HCT116 (cell line): ENCODE results near the gene TFB1M. TPM values are rescaled to one million over a fixed set of nuclear protein-coding genes. Genes with fewer than 3 reads are reported as not detected.

Experiments
- ATAC-seq: fragments of 200-7000 bp; cut with Tn5 transposase; 2 replicates; pipeline ENCODE4 v1.9.1; 2020; ENCODE audit warnings: mild to moderate bottlenecking, moderate library complexity
- BruUV-seq: library from RNA; stranded (reverse); fragments of 400-500 nt; replicated peaks from 2 replicates; lab custom pipeline; 2021; lab: Mats Ljungman, UMichigan
- CTCF ChIA-PET: fragments of 300-600 bp; sonication (Branson Sonifier 250); formaldehyde crosslinking; loops from one replicate; lab custom pipeline; 2021; ENCODE audit warnings: antibody characterized with exemption; lab: Charles Lee
- POLR2A ChIA-PET: fragments of 300-600, 350-600 bp; sonication (Branson Sonifier 250); formaldehyde crosslinking; loops from one replicate; lab custom pipeline; 2021; ENCODE audit warnings: antibody characterized with exemption; lab: Charles Lee
- RAD21 ChIA-PET, 2 experiments: fragments of 300-600 bp; sonication (Branson Sonifier 250); formaldehyde crosslinking; loops; one replicate each; lab custom pipeline; 2023; ENCODE audit warnings: low total read pairs in 2 of 2; ENCODE audit not compliant: uncharacterized antibody in 2 of 2, unreplicated experiment in 2 of 2, low non-redundant PET in 1 of 2; lab: Charles Lee
- DNase-seq: peaks from one replicate; pipeline ENCODE4 v3.0.0-alpha.2; 2010; ENCODE audit warnings: low read depth, low spot score
- H2AFZ ChIP-seq: fragments of 200-600 bp; shearing (Covaris generic), sonication (generic); 2 replicates; pipeline ENCODE4 v1.6.1; 2017; ENCODE audit warnings: low read depth, mixed run types, mixed read lengths, antibody characterized with exemption, low read length; ENCODE audit not compliant: poor library complexity, severe bottlenecking
- H3K27ac ChIP-seq: 2 replicates; pipeline ENCODE4 v1.5.1; 2012; ENCODE audit warnings: low read depth, low read length
- H3K27me3 ChIP-seq: fragments of 200-600 bp; sonication (generic); 2 replicates; pipeline ENCODE4 v1.6.1; 2016; ENCODE audit warnings: mixed run types, low read length, mixed read lengths; ENCODE audit not compliant: insufficient read depth
- H3K36me3 ChIP-seq, 2 experiments: fragments of 200-500 bp in 1 of 2; fragments of 200-600 bp in 1 of 2; sonication (Bioruptor generic) in 1 of 2; sonication (generic) in 1 of 2; 2 replicates each; pipeline versions ENCODE4 v1.5.1 to v1.6.1; 2014 to 2016; ENCODE audit warnings: low read length in 2 of 2, inconsistent platforms in 1 of 2, mixed read lengths in 1 of 2, mixed run types in 1 of 2; ENCODE audit not compliant: insufficient read depth in 2 of 2, control insufficient read depth in 1 of 2
- H3K4me1 ChIP-seq, 2 experiments: fragments of 200-600 bp in 1 of 2; sonication (generic) in 1 of 2; 2 replicates each; pipeline versions ENCODE4 v1.5.1 to v1.6.1; 2012 to 2017; ENCODE audit warnings: low read length in 2 of 2, inconsistent platforms in 1 of 2, mild to moderate bottlenecking in 1 of 2, mixed read lengths in 1 of 2, mixed run types in 1 of 2, moderate library complexity in 1 of 2; ENCODE audit not compliant: insufficient read depth in 2 of 2, control insufficient read depth in 1 of 2
- H3K4me2 ChIP-seq: fragments of 200-600 bp; sonication (generic); 2 replicates; pipeline ENCODE4 v1.6.1; 2017; ENCODE audit warnings: mixed run types, low read length, mixed read lengths
- H3K4me3 ChIP-seq, 2 experiments: fragments of 200-600 bp in 1 of 2; sonication (generic) in 1 of 2; replicated peaks in 1 of 2; 2 replicates each; pipeline ENCODE4 v1.5.1; 2011 to 2016; ENCODE audit warnings: low read length in 2 of 2, control low read depth in 1 of 2, low read depth in 1 of 2, mild to moderate bottlenecking in 1 of 2, mixed read lengths in 1 of 2, mixed run types in 1 of 2
- H3K79me2 ChIP-seq: fragments of 200-600 bp; sonication (generic); 2 replicates; pipeline ENCODE4 v1.6.1; 2017; ENCODE audit warnings: mild to moderate bottlenecking, mixed run types, low read length, moderate library complexity, mixed read lengths; ENCODE audit not compliant: insufficient read depth
- H3K9ac ChIP-seq: fragments of 200-600 bp; sonication (generic); 2 replicates; pipeline ENCODE4 v1.6.1; 2016; ENCODE audit warnings: low read length, mixed read lengths
- H3K9me2 ChIP-seq: fragments of 200-600 bp; sonication (generic), shearing (Covaris generic); 2 replicates; pipeline ENCODE4 v1.6.1; 2017; ENCODE audit warnings: mixed run types, mild to moderate bottlenecking, moderate library complexity; ENCODE audit not compliant: insufficient read depth
- H3K9me3 ChIP-seq, 2 experiments: fragments of 200-500 bp in 1 of 2; fragments of 200-600 bp in 1 of 2; sonication (Bioruptor generic) in 1 of 2; sonication (generic) in 1 of 2; 2 replicates each; pipeline ENCODE4 v1.6.1; 2014 to 2017; ENCODE audit warnings: low read length in 2 of 2, mixed read lengths in 2 of 2, inconsistent platforms in 1 of 2, low read depth in 1 of 2, mild to moderate bottlenecking in 1 of 2, mixed run types in 1 of 2, moderate library complexity in 1 of 2; ENCODE audit not compliant: control insufficient read depth in 1 of 2, insufficient read depth in 1 of 2
- H4K20me1 ChIP-seq: fragments of 200-600 bp; sonication (generic), shearing (Covaris generic); 2 replicates; pipeline ENCODE4 v1.6.1; 2017; ENCODE audit warnings: mixed run types, mild to moderate bottlenecking, moderate library complexity; ENCODE audit not compliant: insufficient read depth
- CBX3 ChIP-seq: IDR thresholded peaks from 2 replicates; pipeline ENCODE4 v1.6.1; 2012; ENCODE audit warnings: low read depth
- CEBPB ChIP-seq: IDR thresholded peaks from 2 replicates; pipeline ENCODE4 v1.6.1; 2012; ENCODE audit warnings: low read depth
- EGR1 ChIP-seq: IDR thresholded peaks from 2 replicates; pipeline ENCODE4 v1.6.1; 2012; ENCODE audit warnings: low read depth
- ELF1 ChIP-seq: IDR thresholded peaks from 2 replicates; pipeline ENCODE4 v1.6.1; 2012; ENCODE audit warnings: low read depth, borderline replicate concordance
- EZH2 ChIP-seq: fragments of 200-600 bp; sonication (generic); IDR thresholded peaks from 2 replicates; pipeline ENCODE4 v1.6.1; 2017; ENCODE audit warnings: antibody characterized with exemption, mixed run types
- EZH2phosphoT487 ChIP-seq: fragments of 200-600 bp; IDR thresholded peaks from 2 replicates; pipeline ENCODE4 v1.6.1; 2018; ENCODE audit warnings: antibody characterized with exemption, borderline replicate concordance
- FOSL1 ChIP-seq: IDR thresholded peaks from 2 replicates; pipeline ENCODE4 v1.6.1; 2012; ENCODE audit warnings: low read depth
- JUND ChIP-seq: IDR thresholded peaks from 2 replicates; pipeline ENCODE4 v1.6.1; 2012
- POLR2A ChIP-seq: IDR thresholded peaks from 2 replicates; pipeline ENCODE4 v1.7.0; 2011; ENCODE audit warnings: borderline replicate concordance; ENCODE audit not compliant: insufficient read depth, insufficient read length; ENCODE audit errors: extremely low read depth
- POLR2AphosphoS5 ChIP-seq: IDR thresholded peaks from 2 replicates; pipeline ENCODE4 v1.6.1; 2011; ENCODE audit warnings: mild to moderate bottlenecking, low read depth, low read length, moderate library complexity
- SIN3A ChIP-seq: IDR thresholded peaks from 2 replicates; pipeline ENCODE4 v1.6.1; 2012; ENCODE audit warnings: low read depth
- TCF7L2 ChIP-seq: IDR thresholded peaks from 2 replicates; pipeline ENCODE4 v1.7.0; 2011; ENCODE audit warnings: borderline replicate concordance, inconsistent platforms; ENCODE audit not compliant: insufficient read depth, insufficient read length; ENCODE audit errors: extremely low read depth
- YY1 ChIP-seq: IDR thresholded peaks from 2 replicates; pipeline ENCODE4 v1.6.1; 2011; ENCODE audit warnings: low read length, low read depth, moderate library complexity, mild to moderate bottlenecking; ENCODE audit not compliant: insufficient replicate concordance; ENCODE audit errors: extremely low read depth
- ZFX ChIP-seq: fragments of 450-650 bp; IDR thresholded peaks from 2 replicates; pipeline ENCODE4 v1.6.1; 2017
- intact Hi-C: fragments of 100-400 bp; cut with micrococcal nuclease; formaldehyde crosslinking; loops from 2 replicates; pipeline ENCODE4 v1.10.0; 2022
- total RNA-seq: library from RNA; stranded (reverse); gene quantifications from one replicate; pipeline ENCODE4 v1.2.1, GENCODE V29; 2021; ENCODE audit not compliant: unreplicated experiment
- TF ChIP-seq, protein P1 (sequence below), 3 experiments: fragments of 200-600 bp in 1 of 3; sonication (generic) in 1 of 3; IDR thresholded peaks in 2 of 3; conservative IDR thresholded peaks in 1 of 3; 2 replicates each; pipeline ENCODE4 v1.5.1; 2012 to 2017; ENCODE audit warnings: low read depth in 2 of 3, low read length in 2 of 3, antibody characterized with exemption in 1 of 3, borderline replicate concordance in 1 of 3, control low read depth in 1 of 3, mild to moderate bottlenecking in 1 of 3, mixed read lengths in 1 of 3, mixed run types in 1 of 3, moderate library complexity in 1 of 3; ENCODE audit not compliant: insufficient read depth in 1 of 3
- TF ChIP-seq, protein P2 (sequence below): IDR thresholded peaks from 2 replicates; pipeline ENCODE4 v1.6.1; 2011; ENCODE audit warnings: mild to moderate bottlenecking, low read length, moderate library complexity; ENCODE audit not compliant: insufficient replicate concordance; ENCODE audit errors: extremely low read depth
- TF ChIP-seq, protein P3 (sequence below): IDR thresholded peaks from 2 replicates; pipeline ENCODE4 v1.6.1; 2012
- TF ChIP-seq, protein P4 (sequence below): IDR thresholded peaks from 2 replicates; pipeline ENCODE4 v1.6.1; 2012

Gene TFB1M
- total RNA-seq, 1 experiment from 2014 or later, result 43.8 TPM

DNA sequence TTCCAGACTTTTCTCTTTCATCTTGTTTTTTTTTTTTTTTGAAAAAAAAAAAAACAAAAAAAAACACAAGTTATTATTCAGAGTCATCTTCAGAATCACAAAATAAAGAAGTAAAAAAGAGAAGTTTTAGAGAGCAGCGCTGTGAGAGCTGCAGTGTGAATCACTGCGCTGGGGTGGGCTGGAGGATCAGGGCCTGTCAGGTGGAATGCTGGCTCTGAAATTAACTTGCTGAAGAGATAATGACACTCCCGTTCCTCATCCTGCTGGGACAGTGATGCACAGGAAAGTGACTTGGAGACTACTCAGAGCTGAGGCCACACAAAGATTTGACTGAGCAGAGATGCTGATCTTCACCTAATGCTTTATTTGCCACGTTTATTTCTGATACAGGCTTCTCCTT lies 93.2 kb downstream of the TFB1M start:
- H3K9ac ChIP-seq, result no peak overlapping the region
- no peaks in the 10 kb centered on the region for H3K9me2 ChIP-seq
- POLR2A ChIA-PET, result no interaction called here
- no peaks in the 10 kb centered on the region for H3K79me2 ChIP-seq
- no peaks in the 10 kb centered on the region for H3K9me3 ChIP-seq
- RAD21 ChIA-PET, result no interaction called here
- peaks cover 0 to 19% of the 10 kb centered on the region in 2 experiments; a peak in 2 of 4 replicates for H3K4me1 ChIP-seq
- no peak for ATAC-seq
- CTCF ChIA-PET, result no interaction called here
- intact Hi-C loops, result no loop called here
- H3K36me3 ChIP-seq, result no peaks in the 10 kb centered on the region
- BruUV-seq, result no TSS peak
- no peak for DNase-seq
- H4K20me1 ChIP-seq, result no peaks in the 10 kb centered on the region
- no peak overlapping the region for H3K4me2 ChIP-seq
- TF ChIP-seq YY1 (no peak), TCF7L2 (no peak), EZH2 (no peak), SIN3A (no peak), POLR2A (no peak), ZFX (no peak), ELF1 (no peak), CEBPB (no peak), JUND (no peak), EGR1 (no peak)
- H3K4me3 ChIP-seq, result no peak overlapping the region
- H3K27ac ChIP-seq, result no peak overlapping the region
- no peak overlapping the region for H2AFZ ChIP-seq
- H3K27me3 ChIP-seq, result no peaks in the 10 kb centered on the region

DNA sequence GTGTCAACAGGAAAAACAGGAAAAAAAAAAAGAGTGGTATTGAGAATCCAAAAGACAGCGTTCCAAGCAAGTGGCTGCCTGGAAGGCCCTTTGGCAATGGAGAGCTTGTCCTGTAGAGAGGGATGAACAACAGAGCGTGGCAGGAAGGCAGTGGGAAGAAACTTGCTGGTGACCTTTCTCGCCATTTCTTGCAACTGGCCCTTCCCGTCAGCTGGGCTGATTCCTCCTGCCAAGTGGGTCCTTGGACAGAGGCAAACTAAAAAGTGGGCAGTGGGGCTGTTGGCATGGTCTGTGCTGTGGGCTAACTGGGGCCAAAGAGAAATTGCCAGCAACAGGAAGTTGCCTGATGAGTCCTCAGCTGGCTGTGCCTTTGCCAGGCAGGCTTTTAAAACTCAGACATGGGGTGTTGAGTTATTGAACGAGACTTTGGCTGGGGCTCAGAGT lies 94.4 kb downstream of the TFB1M start:
- no TSS peak for BruUV-seq
- H3K4me1 ChIP-seq, result peaks cover 0 to 23% of the 10 kb centered on the region in 2 experiments; a peak in 2 of 4 replicates
- ChIA-PET CTCF (no interaction called here), RAD21 (no interaction called here), POLR2A (no interaction called here)
- intact Hi-C loops, result no loop called here
- H3K79me2 ChIP-seq, result no peaks in the 10 kb centered on the region
- no peaks in the 10 kb centered on the region for H4K20me1 ChIP-seq
- no peak overlapping the region for H3K9ac ChIP-seq
- ATAC-seq (no peak), DNase-seq (no peak)
- H3K9me3 ChIP-seq, result no peaks in the 10 kb centered on the region
- H2AFZ ChIP-seq, result no peak overlapping the region
- no peaks in the 10 kb centered on the region for H3K9me2 ChIP-seq
- no peak overlapping the region for H3K4me2 ChIP-seq
- no peaks in the 10 kb centered on the region for H3K27me3 ChIP-seq
- H3K36me3 ChIP-seq, result no peaks in the 10 kb centered on the region
- H3K27ac ChIP-seq, result no peak overlapping the region
- no peak overlapping the region for H3K4me3 ChIP-seq
- no peak for TF ChIP-seq EZH2phosphoT487
- no peak for TF ChIP-seq CBX3
- TF ChIP-seq, protein P1, sequence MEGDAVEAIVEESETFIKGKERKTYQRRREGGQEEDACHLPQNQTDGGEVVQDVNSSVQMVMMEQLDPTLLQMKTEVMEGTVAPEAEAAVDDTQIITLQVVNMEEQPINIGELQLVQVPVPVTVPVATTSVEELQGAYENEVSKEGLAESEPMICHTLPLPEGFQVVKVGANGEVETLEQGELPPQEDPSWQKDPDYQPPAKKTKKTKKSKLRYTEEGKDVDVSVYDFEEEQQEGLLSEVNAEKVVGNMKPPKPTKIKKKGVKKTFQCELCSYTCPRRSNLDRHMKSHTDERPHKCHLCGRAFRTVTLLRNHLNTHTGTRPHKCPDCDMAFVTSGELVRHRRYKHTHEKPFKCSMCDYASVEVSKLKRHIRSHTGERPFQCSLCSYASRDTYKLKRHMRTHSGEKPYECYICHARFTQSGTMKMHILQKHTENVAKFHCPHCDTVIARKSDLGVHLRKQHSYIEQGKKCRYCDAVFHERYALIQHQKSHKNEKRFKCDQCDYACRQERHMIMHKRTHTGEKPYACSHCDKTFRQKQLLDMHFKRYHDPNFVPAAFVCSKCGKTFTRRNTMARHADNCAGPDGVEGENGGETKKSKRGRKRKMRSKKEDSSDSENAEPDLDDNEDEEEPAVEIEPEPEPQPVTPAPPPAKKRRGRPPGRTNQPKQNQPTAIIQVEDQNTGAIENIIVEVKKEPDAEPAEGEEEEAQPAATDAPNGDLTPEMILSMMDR (IDR thresholded peaks at IDR 0.05 in 2 of 3, conservative IDR thresholded peaks at IDR 0.05 in 1 of 3; ENCODE audit: borderline replicate concordance in 1 of 3, insufficient read depth in 1 of 3, low read depth in 2 of 3, low read length in 2 of 3), result no peak
- no peak for TF ChIP-seq TCF7L2
- TF ChIP-seq, protein P2, sequence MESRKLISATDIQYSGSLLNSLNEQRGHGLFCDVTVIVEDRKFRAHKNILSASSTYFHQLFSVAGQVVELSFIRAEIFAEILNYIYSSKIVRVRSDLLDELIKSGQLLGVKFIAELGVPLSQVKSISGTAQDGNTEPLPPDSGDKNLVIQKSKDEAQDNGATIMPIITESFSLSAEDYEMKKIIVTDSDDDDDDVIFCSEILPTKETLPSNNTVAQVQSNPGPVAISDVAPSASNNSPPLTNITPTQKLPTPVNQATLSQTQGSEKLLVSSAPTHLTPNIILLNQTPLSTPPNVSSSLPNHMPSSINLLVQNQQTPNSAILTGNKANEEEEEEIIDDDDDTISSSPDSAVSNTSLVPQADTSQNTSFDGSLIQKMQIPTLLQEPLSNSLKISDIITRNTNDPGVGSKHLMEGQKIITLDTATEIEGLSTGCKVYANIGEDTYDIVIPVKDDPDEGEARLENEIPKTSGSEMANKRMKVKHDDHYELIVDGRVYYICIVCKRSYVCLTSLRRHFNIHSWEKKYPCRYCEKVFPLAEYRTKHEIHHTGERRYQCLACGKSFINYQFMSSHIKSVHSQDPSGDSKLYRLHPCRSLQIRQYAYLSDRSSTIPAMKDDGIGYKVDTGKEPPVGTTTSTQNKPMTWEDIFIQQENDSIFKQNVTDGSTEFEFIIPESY, result no peak
- TF ChIP-seq SIN3A, result no peak
- no peak for TF ChIP-seq FOSL1
- TF ChIP-seq POLR2AphosphoS5, result no peak
- no peak for TF ChIP-seq POLR2A
- no peak for TF ChIP-seq YY1
- no peak for TF ChIP-seq ZFX
- TF ChIP-seq, protein P3, sequence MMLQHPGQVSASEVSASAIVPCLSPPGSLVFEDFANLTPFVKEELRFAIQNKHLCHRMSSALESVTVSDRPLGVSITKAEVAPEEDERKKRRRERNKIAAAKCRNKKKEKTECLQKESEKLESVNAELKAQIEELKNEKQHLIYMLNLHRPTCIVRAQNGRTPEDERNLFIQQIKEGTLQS, result no peak
- no peak for TF ChIP-seq JUND
- TF ChIP-seq, protein P4, sequence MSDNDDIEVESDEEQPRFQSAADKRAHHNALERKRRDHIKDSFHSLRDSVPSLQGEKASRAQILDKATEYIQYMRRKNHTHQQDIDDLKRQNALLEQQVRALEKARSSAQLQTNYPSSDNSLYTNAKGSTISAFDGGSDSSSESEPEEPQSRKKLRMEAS, result no peak
